Adrenal gland (tissue), 12 donors: Measurements from ENCODE around the gene HIVEP3. TPM values are rescaled to one million over a fixed set of nuclear protein-coding genes. Genes with fewer than 3 reads are reported as not detected.

Experiments used
- DNase-seq, 7 donors: peaks; one replicate each; pipeline ENCODE4 v3.0.0-alpha.2; 2019 to 2020
- H3K27ac ChIP-seq, 5 donors: fragments of 200-600 bp; sonication (generic) in 4 of 5; 1 replicate in 3 of 5; 2 replicates in 2 of 5; pipeline versions ENCODE4 v1.5.1 to v1.8.0; 2016 to 2020; ENCODE audit warnings: mild to moderate bottlenecking in 1 of 5
- H3K27me3 ChIP-seq: fragments of 200-600 bp; 2 replicates; pipeline ENCODE4 v1.8.0; 2021
- H3K36me3 ChIP-seq, 2 donors: fragments of 200-600 bp; replicated peaks in 1 of 2; 1 replicate in 1 of 2; 2 replicates in 1 of 2; pipeline versions ENCODE4 v1.5.1 to v1.8.0; 2018 to 2022
- H3K4me1 ChIP-seq, 2 donors: fragments of 200-600 bp; replicated peaks in 1 of 2; 1 replicate in 1 of 2; 2 replicates in 1 of 2; pipeline versions ENCODE4 v1.5.1 to v1.8.0; 2018 to 2021
- H3K4me3 ChIP-seq, 4 donors: fragments of 200-600 bp; sonication (generic) in 3 of 4; one replicate each; pipeline ENCODE4 v1.5.1; 2016 to 2018
- H3K9me3 ChIP-seq, 3 donors: fragments of 200-600 bp; sonication (generic) in 1 of 3; replicated peaks in 1 of 3; 1 replicate in 2 of 3; 2 replicates in 1 of 3; pipeline versions ENCODE4 v1.5.1 to v1.8.0; 2016 to 2021
- POLR2A ChIP-seq, 2 donors: fragments of 450-650 bp; IDR thresholded peaks; one replicate each; pipeline ENCODE4 v1.6.1; 2017; ENCODE audit warnings: antibody characterized with exemption in 2 of 2, mild to moderate bottlenecking in 2 of 2, moderate library complexity in 1 of 2
- WGBS, 4 donors: extraction: QIAGEN DNeasy Blood & Tissue Kit in 2 of 4; methylation state at CpG; one replicate each; pipeline versions ENCODE4 v1.1.5 to v1.1.7; 2013 to 2017; 5-methylcytosine and 5-hydroxymethylcytosine counted together
- intact Hi-C, 2 donors: fragments of 100-400 bp; cut with DNase I; formaldehyde crosslinking; loops; one replicate each; pipeline versions ENCODE4 v1.14.1 to v1.15.0; 2022 to 2023
- polyA plus RNA-seq, 3 donors: library from polyadenylated mRNA; stranded (reverse); fragments of 200-250 nt in 2 of 3; fragments of 350-450 nt in 1 of 3; fragmentation: Illumina TruSeq in 1 of 3; extraction: RNeasy Lipid Tissue Mini Kit (QIAGEN cat#74804) in 1 of 3; gene quantifications; one replicate each; pipeline ENCODE4 v1.2.3, GENCODE V29; 2013 to 2014
- total RNA-seq, 9 donors: library from RNA; depleted of rRNA in 4 of 9; stranded (reverse); fragments of >200 nt in 4 of 9; fragments of 120-200 nt in 1 of 9; fragmentation: NEBNext Ultra II Directional in 1 of 9; extraction: Animal tissue kit (Norgen Biotek cat#: 25700) in 1 of 9; gene quantifications; one replicate each; pipeline versions ENCODE4 v1.1.0 to v1.2.4, GENCODE V29; 2013 to 2023
- TF ChIP-seq, protein P1 (sequence below), 6 experiments: fragments of 450-650 bp in 4 of 6; fragments of 200-600 bp in 2 of 6; sonication (generic) in 1 of 6; IDR thresholded peaks; 1 replicate in 5 of 6; 2 replicates in 1 of 6; pipeline versions ENCODE4 v1.5.1 to v1.8.0; 2016 to 2021; ENCODE audit warnings: antibody characterized with exemption in 6 of 6, mild to moderate bottlenecking in 2 of 6, moderate library complexity in 1 of 6
- donor health status: healthy with polysubstance abuse.
- donor health status: Bipolar disorder and iron deficiency.
- donor health status: DM: yes; HTN: yes; CAD: no.
- donor health status: DM: no; HTN: no; CAD: no.
- donor health status: DM: no; HTN: no; CAD: no.
- donor health status: DM: yes; HTN: yes; CAD: no.

Gene HIVEP3
- total and polyA plus RNA-seq, 12 donors, result 3.2 to 7.7 (median 7.0) TPM

DNA sequence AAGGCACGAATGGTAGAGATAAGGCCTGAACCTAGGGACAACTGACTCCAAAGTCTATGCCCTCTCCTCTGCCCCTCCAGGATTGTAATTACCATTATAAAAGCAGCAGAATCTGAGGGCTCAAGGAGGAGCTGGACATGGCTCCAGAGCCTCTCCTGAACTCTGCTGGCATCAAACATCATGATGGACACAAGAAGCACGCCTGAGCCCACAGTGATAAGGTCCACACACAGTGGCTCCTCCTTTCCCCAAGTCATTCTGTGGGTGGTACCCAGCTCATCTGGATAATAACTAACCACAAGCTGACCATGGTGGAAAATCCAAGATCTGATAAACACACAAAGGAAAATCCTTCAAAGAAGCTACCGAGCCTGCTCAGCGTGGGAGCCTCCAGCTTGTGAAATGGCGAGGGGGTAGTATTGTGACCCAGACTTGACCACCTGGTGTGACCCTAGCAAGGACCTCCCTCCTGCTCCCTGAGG lies 85.2 kb downstream of the HIVEP3 start:
- Histone ChIP-seq H3K27me3 (no peaks in the 10 kb centered on the region), H3K27ac (no peak overlapping the region), H3K36me3 (no peaks in the 10 kb centered on the region), H3K9me3 (no peaks in the 10 kb centered on the region), H3K4me1 (no peaks in the 10 kb centered on the region), H3K4me3 (no peak overlapping the region)
- intact Hi-C loops, result no loop called here
- DNase-seq, result no peak
- TF ChIP-seq, protein P1, sequence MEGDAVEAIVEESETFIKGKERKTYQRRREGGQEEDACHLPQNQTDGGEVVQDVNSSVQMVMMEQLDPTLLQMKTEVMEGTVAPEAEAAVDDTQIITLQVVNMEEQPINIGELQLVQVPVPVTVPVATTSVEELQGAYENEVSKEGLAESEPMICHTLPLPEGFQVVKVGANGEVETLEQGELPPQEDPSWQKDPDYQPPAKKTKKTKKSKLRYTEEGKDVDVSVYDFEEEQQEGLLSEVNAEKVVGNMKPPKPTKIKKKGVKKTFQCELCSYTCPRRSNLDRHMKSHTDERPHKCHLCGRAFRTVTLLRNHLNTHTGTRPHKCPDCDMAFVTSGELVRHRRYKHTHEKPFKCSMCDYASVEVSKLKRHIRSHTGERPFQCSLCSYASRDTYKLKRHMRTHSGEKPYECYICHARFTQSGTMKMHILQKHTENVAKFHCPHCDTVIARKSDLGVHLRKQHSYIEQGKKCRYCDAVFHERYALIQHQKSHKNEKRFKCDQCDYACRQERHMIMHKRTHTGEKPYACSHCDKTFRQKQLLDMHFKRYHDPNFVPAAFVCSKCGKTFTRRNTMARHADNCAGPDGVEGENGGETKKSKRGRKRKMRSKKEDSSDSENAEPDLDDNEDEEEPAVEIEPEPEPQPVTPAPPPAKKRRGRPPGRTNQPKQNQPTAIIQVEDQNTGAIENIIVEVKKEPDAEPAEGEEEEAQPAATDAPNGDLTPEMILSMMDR (IDR thresholded peaks at IDR 0.05), result no peak
- TF ChIP-seq POLR2A (IDR thresholded peaks at IDR 0.05), result no peak
- WGBS, 4 donors, result 94 to 98% (median 97%) methylated on average over 5 of the region's 5 CpGs

DNA sequence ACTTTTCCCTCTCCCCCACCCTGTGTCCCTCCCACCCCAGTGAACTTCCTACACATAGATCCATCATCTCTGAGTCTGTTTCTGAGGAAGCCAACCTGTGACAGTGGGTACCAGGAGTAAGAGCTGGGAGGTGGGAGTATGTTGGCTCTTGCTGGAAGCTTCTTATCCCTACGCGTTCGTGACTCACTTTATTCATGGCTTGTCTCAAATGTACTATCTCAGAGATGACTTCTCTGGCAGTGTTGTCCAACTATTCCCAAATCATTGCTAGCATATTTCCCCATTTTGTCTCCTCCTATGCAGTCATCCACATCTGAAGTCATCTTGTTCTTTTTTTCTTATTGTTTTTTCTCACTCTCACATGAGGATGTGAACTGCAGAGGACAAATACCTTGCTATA lies 88.0 kb downstream of the HIVEP3 start:
- Histone ChIP-seq H3K36me3 (no peaks in the 10 kb centered on the region), H3K27ac (no peak overlapping the region), H3K4me3 (no peak overlapping the region), H3K27me3 (no peaks in the 10 kb centered on the region), H3K4me1 (no peaks in the 10 kb centered on the region), H3K9me3 (no peaks in the 10 kb centered on the region)
- intact Hi-C loops, result no loop called here
- 61 to 89% (median 77%) methylated on average over 3 of the region's 3 CpGs for WGBS, 4 donors
- DNase-seq, result no peak
- TF ChIP-seq POLR2A (IDR thresholded peaks at IDR 0.05), result no peak
- TF ChIP-seq, protein P1 (IDR thresholded peaks at IDR 0.05), result no peak

DNA sequence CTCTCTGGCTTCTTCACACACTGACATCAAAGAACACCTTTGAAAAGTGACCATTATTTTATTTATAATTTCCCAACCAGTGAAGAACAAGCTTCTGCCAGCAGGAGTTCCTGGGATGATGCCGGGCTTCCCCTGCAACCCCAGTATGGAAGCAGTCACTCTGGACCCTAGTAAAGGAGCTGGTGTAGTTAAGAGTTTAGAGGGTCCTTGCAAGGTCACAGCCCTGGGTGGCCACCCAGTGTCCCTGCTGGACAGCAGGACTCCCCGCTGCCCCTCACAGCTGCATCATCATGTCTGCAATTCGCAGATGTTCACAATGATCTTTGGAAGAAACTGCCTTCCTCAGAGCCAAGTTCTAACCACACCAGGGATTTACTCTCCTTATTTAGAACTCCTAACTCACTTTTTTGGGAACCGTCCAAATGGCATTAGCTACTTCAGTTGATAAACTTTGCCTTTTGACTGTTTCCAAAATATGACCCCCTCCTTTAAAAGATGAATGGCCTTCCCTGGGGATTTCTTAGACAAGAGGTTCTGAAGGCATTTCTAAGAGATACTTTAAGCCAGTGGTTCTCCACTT lies 90.6 kb downstream of the HIVEP3 start:
- 60 to 64% (median 64%) methylated on average over 4 of the region's 4 CpGs for WGBS, 4 donors
- no peaks in the 10 kb centered on the region for H3K27me3 ChIP-seq
- no peak overlapping the region for H3K4me3 ChIP-seq
- no peak for TF ChIP-seq POLR2A (IDR thresholded peaks at IDR 0.05)
- TF ChIP-seq, protein P1 (IDR thresholded peaks at IDR 0.05), result no peak
- no peak for DNase-seq
- H3K27ac ChIP-seq, result no peak overlapping the region
- no peaks in the 10 kb centered on the region for H3K9me3 ChIP-seq
- peaks cover 0 to 4% of the 10 kb centered on the region in 2 donors for H3K4me1 ChIP-seq
- intact Hi-C loops, result no loop called here
- H3K36me3 ChIP-seq, result no peaks in the 10 kb centered on the region

DNA sequence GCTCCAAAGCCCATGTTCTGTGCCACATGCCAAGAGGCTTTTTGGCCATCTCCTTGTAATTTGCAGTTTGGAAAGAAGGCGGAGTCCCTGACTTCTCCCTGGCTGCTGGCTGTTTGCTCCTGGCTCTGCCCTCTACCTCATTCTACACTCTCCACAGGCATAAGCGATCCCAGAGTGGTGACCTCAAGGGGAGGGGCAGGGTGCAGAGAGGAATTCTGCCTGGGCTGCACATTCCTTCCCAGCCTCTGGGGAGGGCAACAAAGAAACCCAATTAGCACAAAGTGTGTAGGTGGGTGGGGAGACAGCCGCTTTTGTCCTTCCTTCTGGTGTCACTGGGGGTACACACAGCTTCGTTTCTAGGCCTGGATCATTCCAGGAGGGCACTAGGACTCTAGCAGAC lies 95.3 kb downstream of the HIVEP3 start:
- no peak overlapping the region for H3K27ac ChIP-seq
- TF ChIP-seq, protein P1 (IDR thresholded peaks at IDR 0.05), result no peak
- TF ChIP-seq POLR2A (IDR thresholded peaks at IDR 0.05), result no peak
- no peaks in the 10 kb centered on the region for H3K36me3 ChIP-seq
- intact Hi-C loops, result no loop called here
- peaks cover 0 to 5% of the 10 kb centered on the region in 2 donors for H3K4me1 ChIP-seq
- H3K9me3 ChIP-seq, result no peaks in the 10 kb centered on the region
- no peaks in the 10 kb centered on the region for H3K27me3 ChIP-seq
- DNase-seq, result peak in 2 of 7 donors; percentile 28 to 52
- H3K4me3 ChIP-seq, result no peak overlapping the region
- WGBS, 4 donors, result 61 to 79% (median 70%) methylated on average over 4 of the region's 4 CpGs
